Skeletal muscle tissue (tissue), 4 donors: ENCODE results near the gene EIF4B. TPM values are rescaled to one million over a fixed set of nuclear protein-coding genes. Genes with fewer than 3 reads are reported as not detected.

Experiments used
- H3K27ac ChIP-seq: one replicate; pipeline ENCODE4 v1.7.0; 2013; ENCODE audit warnings: mild to moderate bottlenecking, low read depth, low read length, inconsistent platforms
- H3K27me3 ChIP-seq, 3 donors: one replicate each; pipeline ENCODE4 v1.7.0; 2013; ENCODE audit warnings: low read length in 3 of 3; ENCODE audit not compliant: control insufficient read depth in 3 of 3, insufficient read depth in 3 of 3
- H3K36me3 ChIP-seq, 3 donors: one replicate each; pipeline ENCODE4 v1.7.0; 2013; ENCODE audit warnings: low read length in 3 of 3; ENCODE audit not compliant: control insufficient read depth in 3 of 3, insufficient read depth in 3 of 3
- H3K4me1 ChIP-seq, 3 donors: one replicate each; pipeline ENCODE4 v1.7.0; 2013; ENCODE audit warnings: low read length in 3 of 3, mild to moderate bottlenecking in 3 of 3; ENCODE audit not compliant: control insufficient read depth in 3 of 3, insufficient read depth in 3 of 3
- H3K4me3 ChIP-seq, 3 donors: one replicate each; pipeline ENCODE4 v1.7.0; 2013; ENCODE audit warnings: low read length in 3 of 3
- H3K9ac ChIP-seq, 3 donors: one replicate each; pipeline ENCODE4 v1.7.0; 2013; ENCODE audit warnings: low read length in 3 of 3, mild to moderate bottlenecking in 3 of 3, moderate library complexity in 2 of 3, low read depth in 1 of 3
- H3K9me3 ChIP-seq, 3 donors: one replicate each; pipeline ENCODE4 v1.7.0; 2013; ENCODE audit warnings: low read length in 3 of 3; ENCODE audit not compliant: control insufficient read depth in 3 of 3
- total RNA-seq: library from RNA; depleted of rRNA; stranded (reverse); fragments of >200 nt; gene quantifications from one replicate; pipeline ENCODE4 v1.2.3, GENCODE V29; 2014
- donor health status: Osteomylitis.

The EIF4B gene
- total RNA-seq, 1 donor from 2014 or later: 1,005 TPM

DNA sequence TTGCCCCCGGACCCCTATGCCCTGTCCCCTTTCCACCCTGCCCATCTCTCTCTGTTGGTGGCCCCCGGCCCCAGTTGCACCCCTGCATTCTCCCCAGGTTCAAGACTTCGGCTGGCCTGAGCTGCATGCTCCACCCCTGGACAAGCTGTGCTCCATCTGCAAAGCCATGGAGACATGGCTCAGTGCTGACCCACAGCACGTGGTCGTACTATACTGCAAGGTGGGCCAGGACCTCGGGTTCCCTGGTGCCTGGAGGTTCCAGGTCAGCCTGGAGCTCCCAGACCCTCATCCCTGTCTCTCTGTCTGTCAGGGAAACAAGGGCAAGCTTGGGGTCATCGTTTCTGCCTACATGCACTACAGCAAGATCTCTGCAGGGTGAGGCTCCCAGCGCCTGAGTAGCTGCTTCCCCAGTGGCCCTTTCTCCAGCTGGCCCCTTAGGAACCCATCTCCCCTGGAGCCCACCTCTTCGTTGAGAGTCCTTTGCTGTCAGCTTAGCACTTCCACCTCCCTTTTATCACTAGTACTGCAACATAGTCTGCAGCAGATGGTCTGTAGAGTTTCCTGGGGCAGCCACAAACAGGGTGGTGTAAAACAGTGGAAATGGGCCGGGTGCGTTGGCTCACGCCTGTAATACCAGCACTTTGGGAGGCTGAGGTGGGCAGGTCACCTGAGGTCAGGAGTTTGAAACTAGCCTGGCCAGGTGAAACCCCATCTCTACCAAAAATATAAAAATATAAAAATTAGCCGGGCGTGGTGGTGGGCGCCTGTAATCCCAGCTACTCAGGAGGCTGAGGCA is 49.4 kb downstream of the EIF4B start:
- no peaks in the 10 kb centered on the region for H3K27me3 ChIP-seq
- H3K4me1 ChIP-seq: peaks cover 41 to 76% (median 59%) of the 10 kb centered on the region in 3 donors
- H3K4me3 ChIP-seq: no peak overlapping the region
- H3K27ac ChIP-seq: peak overlapping the region; percentile 95
- no peaks in the 10 kb centered on the region for H3K9me3 ChIP-seq
- H3K9ac ChIP-seq: peak overlapping the region in 1 of 3 donors; percentile 33
- H3K36me3 ChIP-seq: peaks cover 41 to 52% (median 49%) of the 10 kb centered on the region in 3 donors

DNA sequence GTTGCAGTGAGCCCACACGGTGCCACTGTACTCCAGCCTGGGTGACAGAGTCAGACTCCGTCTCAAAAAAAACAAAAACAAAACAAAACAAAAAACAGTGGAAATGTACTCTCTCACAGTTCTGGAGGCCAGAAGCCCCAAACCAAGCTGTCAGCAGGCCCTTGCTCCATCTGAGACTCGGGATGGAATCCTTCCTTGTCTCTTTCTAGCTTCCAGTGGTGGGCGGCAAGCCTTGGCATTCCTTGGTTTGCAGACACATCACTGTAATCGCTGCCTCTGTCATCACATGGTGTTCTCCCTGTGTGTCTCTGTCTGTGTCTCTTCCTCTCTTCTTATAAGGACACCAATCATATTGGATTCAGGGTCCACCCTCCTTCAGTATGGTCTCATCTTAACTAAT is 50.0 kb downstream of the EIF4B start:
- H3K9ac ChIP-seq: no peak overlapping the region
- H3K4me1 ChIP-seq: peaks cover 41 to 76% (median 59%) of the 10 kb centered on the region in 3 donors
- H3K27ac ChIP-seq: no peak overlapping the region
- no peaks in the 10 kb centered on the region for H3K9me3 ChIP-seq
- H3K4me3 ChIP-seq: no peak overlapping the region
- H3K27me3 ChIP-seq: no peaks in the 10 kb centered on the region
- peaks cover 41 to 57% (median 55%) of the 10 kb centered on the region in 3 donors for H3K36me3 ChIP-seq

DNA sequence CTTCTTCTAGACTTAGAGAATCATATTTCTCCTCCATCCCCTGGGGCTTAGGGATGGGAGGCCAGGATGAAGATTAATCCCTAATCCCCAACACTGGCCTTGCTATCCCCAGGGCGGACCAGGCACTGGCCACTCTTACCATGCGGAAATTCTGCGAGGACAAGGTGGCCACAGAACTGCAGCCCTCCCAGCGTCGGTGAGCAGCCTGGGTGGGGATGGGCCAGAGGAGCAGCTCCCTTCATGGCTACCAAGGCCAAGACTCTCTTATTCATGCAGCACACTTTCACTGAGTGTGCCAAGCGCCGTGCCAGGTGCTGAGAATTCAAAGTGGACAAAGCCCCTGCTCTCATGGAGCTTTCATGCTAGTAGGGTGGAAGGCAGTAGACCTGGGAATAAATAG is 50.6 kb downstream of the EIF4B start:
- Histone ChIP-seq H3K9me3 (no peaks in the 10 kb centered on the region), H3K36me3 (peaks cover 45 to 57% (median 56%) of the 10 kb centered on the region in 3 donors), H3K27me3 (no peaks in the 10 kb centered on the region), H3K4me1 (peaks cover 41 to 76% (median 59%) of the 10 kb centered on the region in 3 donors), H3K9ac (no peak overlapping the region), H3K4me3 (no peak overlapping the region), H3K27ac (peak overlapping the region; percentile 30)

DNA sequence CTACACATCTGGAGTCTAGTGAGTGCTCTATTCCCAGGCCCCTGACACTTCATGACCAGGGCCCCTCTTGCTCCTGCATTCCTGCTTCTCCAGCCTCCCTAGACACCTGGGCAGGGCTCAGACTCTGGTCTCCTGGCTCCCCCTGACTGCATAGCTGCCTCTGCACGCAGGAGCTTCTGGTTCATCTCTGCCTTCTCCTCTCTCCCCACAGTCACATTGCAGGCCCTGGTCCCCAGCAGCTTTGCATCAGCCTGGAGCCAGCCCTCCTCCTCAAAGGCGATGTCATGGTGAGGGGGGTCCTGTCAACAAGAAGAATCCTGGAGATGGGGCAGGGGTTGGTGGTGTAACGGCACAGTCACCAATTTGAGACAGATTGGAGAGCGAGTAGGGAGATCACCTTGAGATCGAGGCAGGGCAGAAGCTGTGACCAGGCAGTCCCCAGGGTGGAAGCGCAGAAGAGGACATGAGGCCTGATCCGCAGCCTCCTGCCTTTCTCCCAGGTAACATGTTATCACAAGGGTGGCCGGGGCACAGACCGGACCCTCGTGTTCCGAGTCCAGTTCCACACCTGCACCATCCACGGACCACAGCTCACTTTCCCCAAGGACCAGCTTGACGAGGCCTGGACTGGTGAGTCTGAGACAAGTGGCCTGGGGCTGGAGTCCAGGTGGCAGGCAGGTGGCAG is 51.7 kb downstream of the EIF4B start:
- peak overlapping the region in 1 of 3 donors; percentile 33 for H3K9ac ChIP-seq
- H3K4me3 ChIP-seq: no peak overlapping the region
- H3K27me3 ChIP-seq: no peaks in the 10 kb centered on the region
- H3K36me3 ChIP-seq: peaks cover 55 to 64% (median 62%) of the 10 kb centered on the region in 3 donors
- no peaks in the 10 kb centered on the region for H3K9me3 ChIP-seq
- H3K27ac ChIP-seq: no peak overlapping the region
- peaks cover 43 to 77% (median 60%) of the 10 kb centered on the region in 3 donors for H3K4me1 ChIP-seq

DNA sequence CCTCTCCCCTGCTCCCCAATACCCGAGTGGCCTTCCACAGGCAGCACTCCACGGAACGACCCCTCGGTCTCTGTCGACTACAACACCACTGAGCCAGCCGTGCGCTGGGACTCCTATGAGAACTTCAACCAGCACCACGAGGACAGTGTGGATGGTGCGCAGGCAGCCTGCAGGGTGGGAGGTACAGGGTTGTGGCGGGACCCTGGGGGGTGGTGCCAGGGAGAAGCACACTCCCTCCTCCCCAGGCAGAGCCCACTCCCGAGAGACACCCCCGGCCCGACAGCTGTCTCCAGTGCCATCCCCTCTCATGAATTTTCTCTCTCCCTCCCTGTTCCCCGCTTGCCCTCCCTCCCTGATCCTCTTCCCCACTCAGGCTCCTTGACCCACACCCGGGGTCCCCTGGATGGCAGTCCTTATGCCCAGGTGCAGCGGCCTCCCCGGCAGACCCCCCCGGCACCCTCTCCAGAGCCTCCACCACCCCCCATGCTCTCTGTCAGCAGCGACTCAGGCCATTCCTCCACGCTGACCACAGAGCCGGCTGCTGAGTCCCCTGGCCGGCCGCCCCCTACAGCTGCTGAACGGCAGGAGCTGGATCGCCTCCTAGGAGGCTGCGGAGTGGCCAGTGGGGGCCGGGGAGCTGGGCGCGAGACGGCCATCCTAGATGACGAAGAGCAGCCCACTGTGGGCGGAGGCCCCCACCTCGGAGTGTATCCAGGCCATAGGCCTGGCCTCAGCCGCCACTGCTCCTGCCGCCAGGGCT is 52.6 kb downstream of the EIF4B start:
- H3K4me1 ChIP-seq: peaks cover 42 to 74% (median 59%) of the 10 kb centered on the region in 3 donors

DNA sequence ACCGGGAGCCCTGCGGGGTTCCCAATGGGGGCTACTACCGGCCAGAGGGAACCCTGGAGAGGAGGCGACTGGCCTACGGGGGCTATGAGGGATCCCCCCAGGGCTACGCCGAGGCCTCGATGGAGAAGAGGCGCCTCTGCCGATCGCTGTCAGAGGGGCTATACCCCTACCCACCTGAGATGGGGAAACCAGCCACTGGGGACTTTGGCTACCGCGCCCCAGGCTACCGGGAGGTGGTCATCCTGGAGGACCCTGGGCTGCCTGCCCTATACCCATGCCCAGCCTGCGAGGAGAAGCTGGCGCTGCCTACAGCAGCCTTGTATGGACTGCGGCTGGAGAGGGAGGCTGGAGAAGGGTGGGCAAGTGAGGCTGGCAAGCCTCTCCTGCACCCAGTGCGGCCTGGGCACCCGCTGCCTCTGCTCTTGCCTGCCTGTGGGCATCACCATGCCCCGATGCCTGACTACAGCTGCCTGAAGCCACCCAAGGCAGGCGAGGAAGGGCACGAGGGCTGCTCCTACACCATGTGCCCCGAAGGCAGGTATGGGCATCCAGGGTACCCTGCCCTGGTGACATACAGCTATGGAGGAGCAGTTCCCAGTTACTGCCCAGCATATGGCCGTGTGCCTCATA is 53.3 kb downstream of the EIF4B start:
- Histone ChIP-seq H3K27me3 (no peaks in the 10 kb centered on the region), H3K36me3 (peaks cover 69 to 73% (median 71%) of the 10 kb centered on the region in 3 donors), H3K27ac (no peak overlapping the region), H3K4me1 (peaks cover 43 to 77% (median 59%) of the 10 kb centered on the region in 3 donors), H3K4me3 (no peak overlapping the region), H3K9ac (peak overlapping the region in 1 of 3 donors; percentile 16), H3K9me3 (no peaks in the 10 kb centered on the region)

More for the DNA sequence above, 52.6 kb downstream of the EIF4B start:
- no peak overlapping the region for H3K4me3 ChIP-seq
- no peaks in the 10 kb centered on the region for H3K27me3 ChIP-seq
- H3K27ac ChIP-seq: no peak overlapping the region
- peak overlapping the region in 1 of 3 donors; percentile 40 for H3K9ac ChIP-seq
- peaks cover 62 to 70% (median 66%) of the 10 kb centered on the region in 3 donors for H3K36me3 ChIP-seq
- no peaks in the 10 kb centered on the region for H3K9me3 ChIP-seq

DNA sequence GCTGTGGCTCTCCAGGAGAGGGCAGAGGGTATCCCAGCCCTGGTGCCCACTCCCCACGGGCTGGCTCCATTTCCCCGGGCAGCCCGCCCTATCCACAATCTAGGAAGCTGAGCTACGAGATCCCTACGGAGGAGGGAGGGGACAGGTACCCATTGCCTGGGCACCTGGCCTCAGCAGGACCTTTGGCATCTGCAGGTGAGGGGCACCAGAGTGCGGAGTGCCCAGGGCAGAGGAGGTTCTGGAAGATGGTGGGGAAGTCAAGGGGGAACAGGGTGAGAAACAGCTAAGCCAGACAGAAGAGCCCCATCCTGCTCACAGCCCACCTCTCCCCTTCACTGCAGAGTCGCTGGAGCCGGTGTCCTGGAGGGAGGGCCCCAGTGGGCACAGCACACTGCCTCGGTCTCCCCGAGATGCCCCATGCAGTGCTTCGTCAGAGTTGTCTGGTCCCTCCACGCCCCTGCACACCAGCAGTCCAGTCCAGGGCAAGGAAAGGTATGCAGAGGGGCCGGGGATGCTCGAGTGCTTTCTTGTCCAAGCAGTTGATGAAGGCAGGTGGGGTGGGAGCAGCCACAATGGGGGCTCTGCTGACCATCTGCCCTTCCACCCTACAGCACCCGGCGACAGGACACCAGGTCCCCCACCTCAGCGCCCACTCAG is 53.9 kb downstream of the EIF4B start:
- Histone ChIP-seq H3K9me3 (no peaks in the 10 kb centered on the region), H3K27ac (peak overlapping the region; percentile 38), H3K27me3 (no peaks in the 10 kb centered on the region), H3K36me3 (peaks cover 67 to 73% (median 73%) of the 10 kb centered on the region in 3 donors), H3K4me3 (no peak overlapping the region), H3K4me1 (peaks cover 48 to 78% (median 60%) of the 10 kb centered on the region in 3 donors), H3K9ac (peak overlapping the region in 1 of 3 donors; percentile 16)

DNA sequence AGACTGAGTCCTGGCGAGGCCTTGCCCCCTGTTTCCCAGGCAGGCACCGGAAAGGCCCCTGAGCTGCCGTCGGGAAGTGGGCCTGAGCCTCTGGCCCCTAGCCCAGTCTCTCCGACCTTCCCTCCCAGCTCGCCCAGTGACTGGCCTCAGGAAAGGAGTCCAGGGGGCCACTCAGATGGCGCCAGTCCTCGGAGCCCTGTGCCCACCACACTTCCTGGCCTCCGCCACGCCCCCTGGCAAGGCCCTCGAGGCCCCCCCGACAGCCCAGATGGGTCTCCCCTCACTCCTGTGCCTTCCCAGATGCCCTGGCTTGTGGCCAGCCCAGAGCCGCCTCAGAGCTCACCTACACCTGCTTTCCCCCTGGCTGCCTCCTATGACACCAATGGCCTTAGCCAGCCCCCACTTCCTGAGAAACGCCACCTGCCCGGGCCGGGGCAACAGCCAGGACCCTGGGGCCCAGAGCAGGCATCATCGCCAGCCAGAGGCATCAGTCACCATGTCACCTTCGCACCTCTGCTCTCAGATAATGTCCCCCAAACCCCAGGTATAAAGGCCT is 54.5 kb downstream of the EIF4B start:
- Histone ChIP-seq H3K27ac (peak overlapping the region; percentile 38), H3K27me3 (no peaks in the 10 kb centered on the region), H3K9ac (peak overlapping the region in 1 of 3 donors; percentile 45), H3K4me1 (peaks cover 54 to 77% (median 61%) of the 10 kb centered on the region in 3 donors), H3K4me3 (no peak overlapping the region), H3K36me3 (peaks cover 61 to 73% (median 72%) of the 10 kb centered on the region in 3 donors), H3K9me3 (no peaks in the 10 kb centered on the region)
